NT2/D1 (cell line): ENCODE results near the gene SLCO1A2.

Experiments used
- DNase-seq: peaks from one replicate; pipeline ENCODE4 v3.0.0-alpha.2; 2011; ENCODE audit warnings: low read depth, low spot score
- H3K27me3 ChIP-seq: 2 replicates; pipeline ENCODE4 v1.6.0; 2011; ENCODE audit warnings: mild to moderate bottlenecking; ENCODE audit not compliant: insufficient read length, insufficient read depth
- H3K36me3 ChIP-seq: 2 replicates; pipeline ENCODE4 v1.6.1; 2011; ENCODE audit warnings: mild to moderate bottlenecking, low read length, mixed read lengths; ENCODE audit not compliant: insufficient read depth, insufficient read length
- H3K4me1 ChIP-seq: 2 replicates; pipeline ENCODE4 v1.5.1; 2011; ENCODE audit not compliant: insufficient read depth, insufficient read length
- H3K4me3 ChIP-seq: 2 replicates; pipeline ENCODE4 v1.5.1; 2011; ENCODE audit warnings: low read depth; ENCODE audit not compliant: insufficient read length
- H3K9ac ChIP-seq: 2 replicates; pipeline ENCODE4 v1.6.0; 2011; ENCODE audit warnings: low read depth; ENCODE audit not compliant: insufficient read length
- H3K9me3 ChIP-seq: 2 replicates; pipeline ENCODE4 v1.5.1; 2011; ENCODE audit warnings: mild to moderate bottlenecking, low read length; ENCODE audit not compliant: insufficient read depth
- SUZ12 ChIP-seq: IDR thresholded peaks from 2 replicates; pipeline ENCODE4 v1.6.1; 2011; ENCODE audit not compliant: insufficient read length, insufficient read depth; ENCODE audit errors: extremely low read depth
- YY1 ChIP-seq: IDR thresholded peaks from 2 replicates; pipeline ENCODE4 v1.6.1; 2011; ENCODE audit not compliant: insufficient read length, insufficient read depth
- ZNF274 ChIP-seq: IDR thresholded peaks from 2 replicates; pipeline ENCODE4 v1.6.1; 2011; ENCODE audit warnings: mild to moderate bottlenecking, low read depth, low read length

The SLCO1A2 gene

GRCh38 chr12:21289698-21290097 is 45.0 kb downstream of the SLCO1A2 start:
- DNase-seq: no peak
- no peaks in the 10 kb centered on the region for H3K27me3 ChIP-seq
- no peak overlapping the region for H3K4me3 ChIP-seq
- no peak overlapping the region for H3K9ac ChIP-seq
- no peaks in the 10 kb centered on the region for H3K9me3 ChIP-seq
- peaks cover 3% of the 10 kb centered on the region for H3K36me3 ChIP-seq
- no peaks in the 10 kb centered on the region for H3K4me1 ChIP-seq
- no peak for TF ChIP-seq SUZ12
- TF ChIP-seq ZNF274: no peak
- TF ChIP-seq YY1: no peak

- Histone ChIP-seq H3K9ac (no peak overlapping the region), H3K4me1 (no peaks in the 10 kb centered on the region), H3K27me3 (no peaks in the 10 kb centered on the region), H3K36me3 (peaks cover 12% of the 10 kb centered on the region), H3K9me3 (no peaks in the 10 kb centered on the region), H3K4me3 (no peak overlapping the region)
- DNase-seq: no peak
- no peak for TF ChIP-seq YY1
- TF ChIP-seq ZNF274: no peak
- TF ChIP-seq SUZ12: no peak
Measured at GRCh38 chr12:21276826-21277225, 57.9 kb downstream of the SLCO1A2 start.

GRCh38 chr12:21265932-21266331 is 68.8 kb downstream of the SLCO1A2 start:
- no peak for DNase-seq
- TF ChIP-seq YY1: no peak
- TF ChIP-seq ZNF274: no peak
- TF ChIP-seq SUZ12: no peak
- H3K9ac ChIP-seq: no peak overlapping the region
- no peaks in the 10 kb centered on the region for H3K36me3 ChIP-seq
- peaks cover 19% of the 10 kb centered on the region for H3K9me3 ChIP-seq
- H3K27me3 ChIP-seq: no peaks in the 10 kb centered on the region
- no peak overlapping the region for H3K4me3 ChIP-seq
- H3K4me1 ChIP-seq: no peaks in the 10 kb centered on the region

- Histone ChIP-seq H3K36me3 (no peaks in the 10 kb centered on the region), H3K27me3 (no peaks in the 10 kb centered on the region), H3K9ac (no peak overlapping the region), H3K4me1 (no peaks in the 10 kb centered on the region), H3K9me3 (peaks cover 26% of the 10 kb centered on the region), H3K4me3 (no peak overlapping the region)
- DNase-seq: no peak
- TF ChIP-seq SUZ12 (no peak), YY1 (no peak), ZNF274 (no peak)
Measured at GRCh38 chr12:21264232-21264631, 70.5 kb downstream of the SLCO1A2 start.

- H3K4me1 ChIP-seq: no peaks in the 10 kb centered on the region
- no peak for TF ChIP-seq ZNF274
- no peak for TF ChIP-seq YY1
- no peak for TF ChIP-seq SUZ12
- no peaks in the 10 kb centered on the region for H3K27me3 ChIP-seq
- DNase-seq: no peak
- no peaks in the 10 kb centered on the region for H3K36me3 ChIP-seq
- no peak overlapping the region for H3K4me3 ChIP-seq
- H3K9me3 ChIP-seq: peaks cover 16% of the 10 kb centered on the region
- no peak overlapping the region for H3K9ac ChIP-seq
Measured at GRCh38 chr12:21257172-21257571, 77.5 kb downstream of the SLCO1A2 start.

- DNase-seq: no peak
- TF ChIP-seq SUZ12 (no peak), ZNF274 (no peak), YY1 (no peak)
Measured at GRCh38 chr12:21252070-21252469, 82.6 kb downstream of the SLCO1A2 start.

GRCh38 chr12:21248679-21249078 is 86.0 kb downstream of the SLCO1A2 start:
- Histone ChIP-seq H3K4me1 (no peaks in the 10 kb centered on the region), H3K9me3 (no peaks in the 10 kb centered on the region), H3K27me3 (no peaks in the 10 kb centered on the region), H3K9ac (no peak overlapping the region), H3K36me3 (no peaks in the 10 kb centered on the region), H3K4me3 (no peak overlapping the region)
- no peak for TF ChIP-seq ZNF274
- TF ChIP-seq SUZ12: no peak
- TF ChIP-seq YY1: no peak
- no peak for DNase-seq

More at GRCh38 chr12:21252070-21252469, 82.6 kb downstream of the SLCO1A2 start:
- H3K36me3 ChIP-seq: no peaks in the 10 kb centered on the region
- peaks cover 1% of the 10 kb centered on the region; the same call in 1 of the 2 replicates for H3K9me3 ChIP-seq
- H3K9ac ChIP-seq: no peak overlapping the region
- H3K27me3 ChIP-seq: no peaks in the 10 kb centered on the region
- H3K4me1 ChIP-seq: no peaks in the 10 kb centered on the region
- H3K4me3 ChIP-seq: no peak overlapping the region
